GM19023 (cell line): ENCODE results near the gene GRIK5.

Experiments
- ATAC-seq: cut with Tn5 transposase; IDR thresholded peaks from one replicate; pipeline ENCODE4 v1.9.1; 2021; ENCODE audit warnings: mild to moderate bottlenecking, moderate library complexity; ENCODE audit not compliant: unreplicated experiment

Gene GRIK5

GRCh38 chr19:41957838-41958366 lies 112.1 kb downstream of the GRIK5 start:
- no peak for ATAC-seq

- no peak for ATAC-seq
These were observed 112.7 kb downstream of the GRIK5 start for GRCh38 chr19:41957161-41957837.

- ATAC-seq: no peak
These were observed 113.4 kb downstream of the GRIK5 start for GRCh38 chr19:41956621-41957020.

GRCh38 chr19:41955521-41955920 lies 114.5 kb downstream of the GRIK5 start:
- no peak for ATAC-seq

GRCh38 chr19:41951686-41952172 lies 118.3 kb downstream of the GRIK5 start:
- ATAC-seq: no peak
